ENCODE data around the gene DOC2B.
"Not testable (repeated sequence)": the region's sequence is repeated elsewhere in the genome, so short reads cannot be mapped to it uniquely, and the experiment has no call there.

DOC2B gene

GRCh38 chr17:202501-202951 is 21.1 kb upstream of the DOC2B start:
- H3K27me3 ChIP-seq (ENCODE audit: insufficient read depth, low read length), result peaks cover 5% of the 10 kb centered on the region; the same call in 1 of the 2 replicates
- H3K9me3 ChIP-seq (ENCODE audit: low read length), result no peaks in the 10 kb centered on the region

GRCh38 chr17:201736-202135 is 20.3 kb upstream of the DOC2B start:
- H3F3A ChIP-seq (ENCODE audit: insufficient read depth, low read length); H3K9ac ChIP-seq (ENCODE audit: low read length); H3K4me2 ChIP-seq (ENCODE audit: low read length); H3K79me2 ChIP-seq (ENCODE audit: insufficient read depth, low read length); H3K4me3 ChIP-seq (ENCODE audit: low read depth, low read length, poor library complexity, severe bottlenecking); H3K4me1 ChIP-seq (ENCODE audit: insufficient read depth, low read length, severe bottlenecking); H3K27ac ChIP-seq (ENCODE audit: low read depth, low read length, poor library complexity, severe bottlenecking); H3K9me2 ChIP-seq (ENCODE audit: low read depth, low read length); H4K20me1 ChIP-seq (ENCODE audit: insufficient read depth, low read length); H2AFZ ChIP-seq (ENCODE audit: low read length); H3K9me3 ChIP-seq (ENCODE audit: low read length); H3K36me3 ChIP-seq (ENCODE audit: insufficient read depth, low read length); H3K27me3 ChIP-seq (ENCODE audit: insufficient read depth, low read length): not testable (repeated sequence)

More at GRCh38 chr17:202501-202951, 21.1 kb upstream of the DOC2B start:
- H3K79me2 ChIP-seq (ENCODE audit: insufficient read depth, low read length), result no peaks in the 10 kb centered on the region
- no peaks in the 10 kb centered on the region; the same call in 1 of the 2 replicates for H3K36me3 ChIP-seq (ENCODE audit: insufficient read depth, low read length)
- TF ChIP-seq EZH2 (IDR thresholded peaks at IDR 0.05; ENCODE audit: borderline replicate concordance, low read length), result no peak
- TF ChIP-seq, protein P1, sequence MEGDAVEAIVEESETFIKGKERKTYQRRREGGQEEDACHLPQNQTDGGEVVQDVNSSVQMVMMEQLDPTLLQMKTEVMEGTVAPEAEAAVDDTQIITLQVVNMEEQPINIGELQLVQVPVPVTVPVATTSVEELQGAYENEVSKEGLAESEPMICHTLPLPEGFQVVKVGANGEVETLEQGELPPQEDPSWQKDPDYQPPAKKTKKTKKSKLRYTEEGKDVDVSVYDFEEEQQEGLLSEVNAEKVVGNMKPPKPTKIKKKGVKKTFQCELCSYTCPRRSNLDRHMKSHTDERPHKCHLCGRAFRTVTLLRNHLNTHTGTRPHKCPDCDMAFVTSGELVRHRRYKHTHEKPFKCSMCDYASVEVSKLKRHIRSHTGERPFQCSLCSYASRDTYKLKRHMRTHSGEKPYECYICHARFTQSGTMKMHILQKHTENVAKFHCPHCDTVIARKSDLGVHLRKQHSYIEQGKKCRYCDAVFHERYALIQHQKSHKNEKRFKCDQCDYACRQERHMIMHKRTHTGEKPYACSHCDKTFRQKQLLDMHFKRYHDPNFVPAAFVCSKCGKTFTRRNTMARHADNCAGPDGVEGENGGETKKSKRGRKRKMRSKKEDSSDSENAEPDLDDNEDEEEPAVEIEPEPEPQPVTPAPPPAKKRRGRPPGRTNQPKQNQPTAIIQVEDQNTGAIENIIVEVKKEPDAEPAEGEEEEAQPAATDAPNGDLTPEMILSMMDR (IDR thresholded peaks at IDR 0.05; ENCODE audit: low read length), result no peak
- no peaks in the 10 kb centered on the region for H3K4me1 ChIP-seq (ENCODE audit: insufficient read depth, low read length, severe bottlenecking)
- H3K9me2 ChIP-seq (ENCODE audit: low read depth, low read length), result no peaks in the 10 kb centered on the region
- no peak overlapping the region for H2AFZ ChIP-seq (ENCODE audit: low read length)
- H3K9ac ChIP-seq (ENCODE audit: low read length), result no peak overlapping the region
- no peak overlapping the region for H3K4me3 ChIP-seq (ENCODE audit: low read depth, low read length, poor library complexity, severe bottlenecking)
- no peaks in the 10 kb centered on the region for H4K20me1 ChIP-seq (ENCODE audit: insufficient read depth, low read length)
- no peaks in the 10 kb centered on the region for H3F3A ChIP-seq (ENCODE audit: insufficient read depth, low read length)
- no peak overlapping the region for H3K27ac ChIP-seq (ENCODE audit: low read depth, low read length, poor library complexity, severe bottlenecking)
- H3K4me2 ChIP-seq (ENCODE audit: low read length), result no peak overlapping the region

- not testable (repeated sequence) for H3K27me3 ChIP-seq (ENCODE audit: insufficient read depth, low read length); H3K4me3 ChIP-seq (ENCODE audit: low read depth, low read length, poor library complexity, severe bottlenecking); H3K36me3 ChIP-seq (ENCODE audit: insufficient read depth, low read length); H3K9me2 ChIP-seq (ENCODE audit: low read depth, low read length); H3K9ac ChIP-seq (ENCODE audit: low read length); H3F3A ChIP-seq (ENCODE audit: insufficient read depth, low read length); H3K4me2 ChIP-seq (ENCODE audit: low read length); H3K27ac ChIP-seq (ENCODE audit: low read depth, low read length, poor library complexity, severe bottlenecking); H4K20me1 ChIP-seq (ENCODE audit: insufficient read depth, low read length); H3K79me2 ChIP-seq (ENCODE audit: insufficient read depth, low read length); H2AFZ ChIP-seq (ENCODE audit: low read length); H3K9me3 ChIP-seq (ENCODE audit: low read length); H3K4me1 ChIP-seq (ENCODE audit: insufficient read depth, low read length, severe bottlenecking)
Measured at GRCh38 chr17:201257-201656, 19.8 kb upstream of the DOC2B start.

DNA sequence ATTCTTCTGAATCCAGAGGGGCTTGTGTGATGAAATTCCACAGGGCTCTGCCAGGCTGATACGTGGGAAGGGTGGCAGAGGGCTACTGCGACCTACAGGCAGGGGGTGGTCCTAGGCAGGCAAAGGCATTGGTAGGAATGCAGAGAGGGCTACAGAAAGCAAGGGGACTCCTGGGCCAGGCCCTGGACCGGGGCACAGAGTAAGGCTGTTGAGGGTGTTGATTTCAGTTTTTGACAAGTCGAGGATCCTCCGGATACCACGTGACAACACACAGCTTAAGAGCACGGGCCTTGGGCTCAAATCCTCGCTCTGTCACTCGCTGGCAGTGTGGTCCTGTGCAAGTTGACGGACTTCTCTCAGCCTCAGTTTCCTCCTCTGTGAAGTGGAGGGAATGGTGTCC is 19.1 kb upstream of the DOC2B start:
- Histone ChIP-seq H3K27ac (ENCODE audit: low read depth, low read length, poor library complexity, severe bottlenecking) (no peak overlapping the region), H3K36me3 (ENCODE audit: insufficient read depth, low read length) (no peaks in the 10 kb centered on the region), H3K9me2 (ENCODE audit: low read depth, low read length) (no peaks in the 10 kb centered on the region), H3K4me1 (ENCODE audit: insufficient read depth, low read length, severe bottlenecking) (no peaks in the 10 kb centered on the region), H4K20me1 (ENCODE audit: insufficient read depth, low read length) (no peaks in the 10 kb centered on the region), H3K4me2 (ENCODE audit: low read length) (no peak overlapping the region), H3K9ac (ENCODE audit: low read length) (no peak overlapping the region), H3K27me3 (ENCODE audit: insufficient read depth, low read length) (peaks cover 8% of the 10 kb centered on the region; the same call in 1 of the 2 replicates), H3K4me3 (ENCODE audit: low read depth, low read length, poor library complexity, severe bottlenecking) (no peak overlapping the region), H2AFZ (ENCODE audit: low read length) (no peak overlapping the region), H3F3A (ENCODE audit: insufficient read depth, low read length) (no peaks in the 10 kb centered on the region), H3K9me3 (ENCODE audit: low read length) (no peaks in the 10 kb centered on the region), H3K79me2 (ENCODE audit: insufficient read depth, low read length) (no peaks in the 10 kb centered on the region)
- no peak for TF ChIP-seq EZH2 (IDR thresholded peaks at IDR 0.05; ENCODE audit: borderline replicate concordance, low read length)
- TF ChIP-seq, protein P1 (IDR thresholded peaks at IDR 0.05; ENCODE audit: low read length), result no peak

All from OCI-LY1 (cell line).